Measurements from ENCODE around the gene FAM170B. TPM values are rescaled to one million over a fixed set of nuclear protein-coding genes. Genes with fewer than 3 reads are reported as not detected.
A peak's percentile ranks its signal among the peaks of the same experiment; 100 is the strongest.

FAM170B gene
- total RNA-seq, 4 donors from 2014 or later = not detected

DNA sequence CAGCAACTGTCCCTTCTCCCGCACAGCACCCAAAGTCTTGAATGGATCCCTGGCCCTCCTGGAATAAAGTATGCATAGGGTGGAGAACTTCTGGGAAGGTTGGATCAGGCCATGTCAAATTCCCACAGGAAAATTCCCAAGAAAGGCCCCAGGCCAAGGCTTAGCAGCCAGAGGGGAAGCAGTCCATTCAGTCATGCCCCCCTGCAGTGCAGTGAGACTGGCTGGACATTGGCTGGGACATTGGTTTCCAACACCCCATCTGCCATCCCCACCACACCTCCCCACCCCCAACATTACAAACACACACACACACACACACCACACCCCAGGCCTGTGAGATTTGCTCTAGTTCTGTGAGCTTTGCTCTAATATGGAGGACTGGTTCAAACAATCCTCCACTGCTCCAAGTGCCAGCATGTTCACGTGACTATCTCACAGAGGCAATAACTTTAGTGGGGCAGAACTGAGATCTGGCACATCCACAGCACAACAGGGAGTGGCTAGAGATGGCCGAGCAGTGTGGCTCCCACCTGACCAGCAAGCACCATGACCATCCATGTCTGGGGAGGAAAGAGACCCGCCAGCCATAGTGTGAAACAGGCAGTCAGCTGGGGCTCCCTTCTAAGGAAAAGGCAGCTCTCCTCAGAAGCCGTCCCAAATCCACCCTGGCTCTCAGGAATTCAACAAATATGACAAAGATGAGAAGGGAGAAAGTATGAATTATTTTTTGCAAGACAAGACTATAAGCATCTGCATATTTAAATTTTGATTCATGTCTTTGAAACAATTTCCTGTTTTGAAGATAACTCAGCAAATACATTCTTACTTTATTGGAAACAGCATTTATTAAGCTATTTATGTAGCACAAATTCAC is 6.7 kb upstream of the FAM170B start:
- DNase-seq (no peak), ATAC-seq (no peak)
- intact Hi-C loops (cut with DNase I; ENCODE audit: low total_unique reads) = no loop called here
- Histone ChIP-seq H3K9me3 (no peaks in the 10 kb centered on the region), H3K4me1 (no peaks in the 10 kb centered on the region), H3K36me3 (no peaks in the 10 kb centered on the region), H3K27me3 (no peaks in the 10 kb centered on the region), H3K27ac (no peak overlapping the region), H3K4me3 (no peak overlapping the region)
- in situ Hi-C loops (cut with MboI; ENCODE audit: low sequenced_read_pairs in 4 of 4) = no loop called here
- TF ChIP-seq CTCF (IDR thresholded peaks at IDR 0.05 in 4 of 5, conservative IDR thresholded peaks at IDR 0.05 in 1 of 5) (no peak), POLR2A (IDR thresholded peaks at IDR 0.05) (no peak)

GRCh38 chr10:49139846-49140195 is 6.0 kb upstream of the FAM170B start:
- Histone ChIP-seq H3K27me3 (no peaks in the 10 kb centered on the region), H3K4me1 (no peaks in the 10 kb centered on the region), H3K4me3 (no peak overlapping the region), H3K27ac (peak overlapping the region in 2 of 4 donors; percentile 49 to 63), H3K36me3 (no peaks in the 10 kb centered on the region), H3K9me3 (no peaks in the 10 kb centered on the region)
- in situ Hi-C loops (cut with MboI; ENCODE audit: low sequenced_read_pairs in 4 of 4) = no loop called here
- peak in 1 of 2 donors; percentile 51 for ATAC-seq
- no peak for DNase-seq
- intact Hi-C loops (cut with DNase I; ENCODE audit: low total_unique reads) = no loop called here
- TF ChIP-seq CTCF (IDR thresholded peaks at IDR 0.05 in 4 of 5, conservative IDR thresholded peaks at IDR 0.05 in 1 of 5) (no peak), POLR2A (IDR thresholded peaks at IDR 0.05) (no peak)

- in situ Hi-C loops (cut with MboI; ENCODE audit: low sequenced_read_pairs in 4 of 4) (no loop called here), intact Hi-C loops (cut with DNase I; ENCODE audit: low total_unique reads) (no loop called here)
- Histone ChIP-seq H3K9me3 (no peaks in the 10 kb centered on the region), H3K4me1 (no peaks in the 10 kb centered on the region), H3K4me3 (no peak overlapping the region), H3K27me3 (no peaks in the 10 kb centered on the region), H3K27ac (peak overlapping the region; percentile 18 to 63 (median 52)), H3K36me3 (no peaks in the 10 kb centered on the region)
- ATAC-seq (no peak), DNase-seq (no peak)
- TF ChIP-seq POLR2A (IDR thresholded peaks at IDR 0.05) (no peak), CTCF (IDR thresholded peaks at IDR 0.05 in 4 of 5, conservative IDR thresholded peaks at IDR 0.05 in 1 of 5) (no peak)
Measured at GRCh38 chr10:49139028-49139845, 5.4 kb upstream of the FAM170B start.

DNA sequence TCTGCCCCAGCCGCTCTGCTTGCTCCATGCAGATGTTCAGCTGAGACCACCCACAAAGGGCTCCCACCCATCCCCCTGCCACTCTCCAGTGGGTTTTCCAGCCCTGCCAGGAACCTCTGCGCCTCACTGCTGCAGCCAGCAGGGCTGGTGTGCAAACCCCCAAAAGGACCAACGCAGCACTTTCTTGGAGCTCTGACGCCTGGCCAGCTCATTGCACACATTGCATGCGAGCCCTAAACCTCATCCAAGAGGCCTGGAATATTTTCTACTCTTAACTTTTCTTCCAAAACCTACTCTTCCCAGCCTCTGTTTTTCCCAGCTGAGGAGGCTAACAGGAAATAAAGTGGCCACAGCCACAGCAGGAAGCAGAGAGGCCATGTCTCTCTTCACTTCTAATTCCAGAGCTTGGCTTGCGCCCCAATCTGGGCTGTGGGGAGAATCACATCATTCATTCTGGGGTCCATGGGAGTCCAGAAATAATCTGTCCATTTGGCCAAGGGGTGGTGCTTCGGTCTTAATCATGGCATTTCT is 4.6 kb upstream of the FAM170B start:
- H3K27me3 ChIP-seq = no peaks in the 10 kb centered on the region
- in situ Hi-C loops (cut with MboI; ENCODE audit: low sequenced_read_pairs in 4 of 4) = no loop called here
- no peak for DNase-seq
- no peak for TF ChIP-seq CTCF (IDR thresholded peaks at IDR 0.05 in 4 of 5, conservative IDR thresholded peaks at IDR 0.05 in 1 of 5)
- no peak for TF ChIP-seq POLR2A (IDR thresholded peaks at IDR 0.05)
- no peak for ATAC-seq
- intact Hi-C loops (cut with DNase I; ENCODE audit: low total_unique reads) = no loop called here
- H3K9me3 ChIP-seq = no peaks in the 10 kb centered on the region
- H3K4me3 ChIP-seq = no peak overlapping the region
- H3K4me1 ChIP-seq = no peaks in the 10 kb centered on the region
- peak overlapping the region; percentile 18 to 63 (median 52) for H3K27ac ChIP-seq
- H3K36me3 ChIP-seq = no peaks in the 10 kb centered on the region

All from gastrocnemius medialis (tissue), 4 donors.